ENCODE results near the gene AKAP8L.
A peak's percentile ranks its signal among the peaks of the same experiment; 100 is the strongest.

The AKAP8L gene

GRCh38 chr19:15449620-15450527 is 31.1 kb upstream of the AKAP8L start, which contains the start of gene WIZ:
Gene WIZ, minus strand, starts transcription at chr19:15449956. Its CDS starts 1,649 bp downstream, at chr19:15448307.
- Histone ChIP-seq H3K4me1 (peaks cover 8% of the 10 kb centered on the region), H3K4me3 (ENCODE audit: low read depth, low read length) (peak within 1 kb of the TSS; percentile 56), H3K27me3 (no peaks in the 10 kb centered on the region; the same call in 1 of the 2 replicates), H3K36me3 (no peaks in the 10 kb centered on the region), H3K9me3 (no peaks in the 10 kb centered on the region)
- peak; percentile 87 for DNase-seq
- TF ChIP-seq CTCF (IDR thresholded peaks at IDR 0.05; ENCODE audit: low read depth, low read length), result no peak

GRCh38 chr19:15448778-15449619 is 30.2 kb upstream of the AKAP8L start:
- H3K27me3 ChIP-seq, result no peaks in the 10 kb centered on the region
- peaks cover 8% of the 10 kb centered on the region for H3K4me1 ChIP-seq
- peak overlapping the region; percentile 56 for H3K4me3 ChIP-seq (ENCODE audit: low read depth, low read length)
- no peaks in the 10 kb centered on the region for H3K36me3 ChIP-seq
- no peaks in the 10 kb centered on the region for H3K9me3 ChIP-seq
- DNase-seq, result no peak
- no peak for TF ChIP-seq CTCF (IDR thresholded peaks at IDR 0.05; ENCODE audit: low read depth, low read length)

- Histone ChIP-seq H3K36me3 (no peaks in the 10 kb centered on the region), H3K4me1 (peaks cover 8% of the 10 kb centered on the region), H3K9me3 (no peaks in the 10 kb centered on the region), H3K4me3 (ENCODE audit: low read depth, low read length) (no peak overlapping the region), H3K27me3 (no peaks in the 10 kb centered on the region)
- TF ChIP-seq CTCF (IDR thresholded peaks at IDR 0.05; ENCODE audit: low read depth, low read length), result no peak
- DNase-seq, result no peak
These were observed 29.4 kb upstream of the AKAP8L start for GRCh38 chr19:15448044-15448777.

GRCh38 chr19:15447057-15447456 is 28.3 kb upstream of the AKAP8L start:
- Histone ChIP-seq H3K4me1 (peaks cover 4% of the 10 kb centered on the region), H3K36me3 (no peaks in the 10 kb centered on the region), H3K27me3 (no peaks in the 10 kb centered on the region), H3K9me3 (no peaks in the 10 kb centered on the region), H3K4me3 (ENCODE audit: low read depth, low read length) (no peak overlapping the region)
- no peak for DNase-seq
- no peak for TF ChIP-seq CTCF (IDR thresholded peaks at IDR 0.05; ENCODE audit: low read depth, low read length)

- H3K36me3 ChIP-seq, result no peaks in the 10 kb centered on the region
These were observed 27.1 kb upstream of the AKAP8L start for GRCh38 chr19:15445807-15446376.

More at GRCh38 chr19:15445807-15446376, 27.1 kb upstream of the AKAP8L start:
- no peak for DNase-seq
- TF ChIP-seq CTCF (IDR thresholded peaks at IDR 0.05; ENCODE audit: low read depth, low read length), result no peak
- Histone ChIP-seq H3K4me1 (peaks cover 4% of the 10 kb centered on the region), H3K27me3 (no peaks in the 10 kb centered on the region), H3K9me3 (no peaks in the 10 kb centered on the region), H3K4me3 (ENCODE audit: low read depth, low read length) (no peak overlapping the region)

All from BE2C (cell line).